Osteoblast (primary cell): ENCODE measurements around the gene ZNF772. TPM values are rescaled to one million over a fixed set of nuclear protein-coding genes. Genes with fewer than 3 reads are reported as not detected.
"Not testable (repeated sequence)": the region's sequence is repeated elsewhere in the genome, so short reads cannot be mapped to it uniquely, and the experiment has no call there.

ENCODE experiments used
- DNase-seq: peaks from one replicate; pipeline ENCODE4 v3.0.0; 2011; ENCODE audit warnings: low spot score, mixed read lengths; ENCODE audit not compliant: insufficient read length; ENCODE audit errors: missing footprints
- H2AFZ ChIP-seq: 2 replicates; pipeline ENCODE4 v1.6.0; 2011; ENCODE audit warnings: mild to moderate bottlenecking, low read length
- H3K27ac ChIP-seq: 2 replicates; pipeline ENCODE4 v1.5.1; 2011; ENCODE audit warnings: mild to moderate bottlenecking, low read depth, low read length, moderate library complexity
- H3K27me3 ChIP-seq: 2 replicates; pipeline ENCODE4 v1.6.0; 2012; ENCODE audit warnings: mild to moderate bottlenecking, control low read depth, inconsistent platforms, low read length, moderate library complexity; ENCODE audit not compliant: insufficient read depth
- H3K36me3 ChIP-seq: 2 replicates; pipeline ENCODE4 v1.5.1; 2011; ENCODE audit warnings: mild to moderate bottlenecking, low read length, control low read depth, moderate library complexity; ENCODE audit not compliant: insufficient read depth
- H3K4me1 ChIP-seq: 2 replicates; pipeline ENCODE4 v1.5.1; 2011; ENCODE audit warnings: mild to moderate bottlenecking, low read length, control low read depth, moderate library complexity; ENCODE audit not compliant: insufficient read depth
- H3K4me2 ChIP-seq: 2 replicates; pipeline ENCODE4 v1.6.0; 2011; ENCODE audit warnings: mild to moderate bottlenecking, low read length; ENCODE audit not compliant: insufficient read depth
- H3K4me3 ChIP-seq: fragments of 200-600 bp; sonication (generic); 3 replicates; pipeline ENCODE4 v1.5.1; 2012; ENCODE audit warnings: mild to moderate bottlenecking, low read length, inconsistent platforms; ENCODE audit not compliant: insufficient read depth
- H3K79me2 ChIP-seq: 2 replicates; pipeline ENCODE4 v1.6.0; 2012; ENCODE audit warnings: mild to moderate bottlenecking, low read length, control low read depth, inconsistent platforms; ENCODE audit not compliant: insufficient read depth
- H3K9me3 ChIP-seq: 2 replicates; pipeline ENCODE4 v1.5.1; 2011; ENCODE audit warnings: low read depth, low read length, control low read depth
- H4K20me1 ChIP-seq: 2 replicates; pipeline ENCODE4 v1.6.0; 2012; ENCODE audit warnings: mild to moderate bottlenecking, low read length, control low read depth; ENCODE audit not compliant: insufficient read depth
- CTCF ChIP-seq: IDR thresholded peaks from 2 replicates; pipeline ENCODE4 v1.5.1; 2011; ENCODE audit warnings: mild to moderate bottlenecking, low read depth, low read length, moderate library complexity; ENCODE audit errors: extremely low read depth
- total RNA-seq: library from RNA; depleted of rRNA; stranded (reverse); fragments of >200 nt; gene quantifications from 2 replicates; pipeline ENCODE4 v1.2.3, GENCODE V29; 2012

Gene ZNF772
- total RNA-seq = 19.2 and 22.1 TPM in 2 replicates

- peak; percentile 70 for TF ChIP-seq CTCF
- peak within 1 kb of the TSS; percentile 75 for H3K4me2 ChIP-seq
- peaks cover 5% of the 10 kb centered on the region for H3K4me1 ChIP-seq
- DNase-seq = peak; percentile 98
- peaks cover 40% of the 10 kb centered on the region for H3K79me2 ChIP-seq
- no peaks in the 10 kb centered on the region for H3K27me3 ChIP-seq
- H3K36me3 ChIP-seq = peaks cover 24% of the 10 kb centered on the region
- H3K27ac ChIP-seq = peak within 1 kb of the TSS; percentile 12
- H3K4me3 ChIP-seq = peak within 1 kb of the TSS; percentile 87
- no peaks in the 10 kb centered on the region for H4K20me1 ChIP-seq
- peak within 1 kb of the TSS; percentile 98 for H2AFZ ChIP-seq
- peaks cover 32% of the 10 kb centered on the region for H3K9me3 ChIP-seq
Measured at GRCh38 chr19:57477191-57478008, at the start of gene ZNF772. Gene ZNF772, minus strand, starts transcription at chr19:57477566. Its CDS starts 257 bp downstream, at chr19:57477309.

GRCh38 chr19:57518021-57518420, 40.7 kb upstream of the ZNF772 start:
- not testable (repeated sequence) for H3K27me3 ChIP-seq, H2AFZ ChIP-seq, H3K9me3 ChIP-seq

GRCh38 chr19:57515255-57515654, 37.9 kb upstream of the ZNF772 start:
- H3K9me3 ChIP-seq = peaks cover 14% of the 10 kb centered on the region

More at GRCh38 chr19:57518021-57518420, 40.7 kb upstream of the ZNF772 start:
- not testable (repeated sequence) for H3K4me2 ChIP-seq, H3K4me3 ChIP-seq, H3K36me3 ChIP-seq, H3K79me2 ChIP-seq, H3K27ac ChIP-seq, DNase-seq, H3K4me1 ChIP-seq, H4K20me1 ChIP-seq

GRCh38 chr19:57512845-57513244, 35.5 kb upstream of the ZNF772 start:
- H3K36me3 ChIP-seq = peaks cover 22% of the 10 kb centered on the region

More at GRCh38 chr19:57515255-57515654, 37.9 kb upstream of the ZNF772 start:
- no peaks in the 10 kb centered on the region for H3K27me3 ChIP-seq
- no peak overlapping the region for H3K4me3 ChIP-seq
- no peak for TF ChIP-seq CTCF
- no peak overlapping the region for H2AFZ ChIP-seq
- DNase-seq = no peak
- no peaks in the 10 kb centered on the region for H3K4me1 ChIP-seq
- no peak overlapping the region for H3K27ac ChIP-seq
- H3K36me3 ChIP-seq = peaks cover 11% of the 10 kb centered on the region
- no peak overlapping the region for H3K4me2 ChIP-seq
- no peaks in the 10 kb centered on the region for H3K79me2 ChIP-seq
- no peaks in the 10 kb centered on the region for H4K20me1 ChIP-seq

More at GRCh38 chr19:57512845-57513244, 35.5 kb upstream of the ZNF772 start:
- no peaks in the 10 kb centered on the region for H3K79me2 ChIP-seq
- no peak for TF ChIP-seq CTCF
- H3K9me3 ChIP-seq = peaks cover 14% of the 10 kb centered on the region
- H4K20me1 ChIP-seq = no peaks in the 10 kb centered on the region
- no peak for DNase-seq
- H3K27me3 ChIP-seq = no peaks in the 10 kb centered on the region
- no peaks in the 10 kb centered on the region for H3K4me1 ChIP-seq
- no peak overlapping the region for H3K27ac ChIP-seq
- no peak overlapping the region for H2AFZ ChIP-seq
- H3K4me3 ChIP-seq = no peak overlapping the region
- no peak overlapping the region for H3K4me2 ChIP-seq
